Amygdala (tissue), 56 donors: Measurements from ENCODE around the gene SWAP70.

Experiments
- DNase-seq, 56 donors: peaks; one replicate each; lab custom pipeline; 2025; lab: John Stamatoyannopoulos, UW

Gene SWAP70

DNA sequence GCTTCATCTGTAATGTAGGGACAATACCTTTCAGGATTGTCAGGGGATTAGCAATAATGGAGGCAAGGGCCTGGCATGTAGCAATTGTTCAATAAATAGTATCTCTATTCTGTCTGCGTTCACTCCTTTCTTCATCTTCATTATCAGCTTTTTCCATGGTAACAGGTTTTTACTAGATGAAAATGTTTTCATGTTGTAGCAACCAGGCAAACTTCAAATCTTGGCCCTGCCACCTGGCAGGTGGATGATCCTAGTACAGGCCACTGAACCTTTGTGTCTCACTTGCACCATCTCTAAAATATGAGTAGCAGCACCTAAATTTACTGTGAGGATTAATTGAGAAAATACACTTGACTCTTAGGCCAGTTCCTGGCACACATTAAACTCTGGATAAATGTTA lies 83.4 kb downstream of the SWAP70 start:
- no peak for DNase-seq

DNA sequence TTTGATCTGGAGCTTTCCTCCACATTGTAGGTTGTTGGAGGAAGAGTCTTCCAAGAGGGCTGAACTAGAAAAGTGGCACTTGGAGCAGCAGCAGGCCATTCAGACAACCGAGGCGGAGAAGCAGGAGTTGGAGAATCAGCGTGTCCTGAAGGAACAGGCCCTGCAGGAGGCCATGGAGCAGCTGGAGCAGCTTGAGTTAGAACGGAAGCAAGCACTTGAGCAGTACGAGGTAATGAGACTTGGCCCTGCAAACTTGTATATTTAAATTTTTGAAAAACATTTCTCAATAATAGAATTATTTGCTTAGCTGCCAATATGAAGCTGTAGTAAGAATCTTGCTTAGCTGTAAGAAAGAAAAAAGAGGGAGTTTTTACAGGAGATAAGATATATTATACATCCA lies 84.0 kb downstream of the SWAP70 start:
- no peak for DNase-seq

DNA sequence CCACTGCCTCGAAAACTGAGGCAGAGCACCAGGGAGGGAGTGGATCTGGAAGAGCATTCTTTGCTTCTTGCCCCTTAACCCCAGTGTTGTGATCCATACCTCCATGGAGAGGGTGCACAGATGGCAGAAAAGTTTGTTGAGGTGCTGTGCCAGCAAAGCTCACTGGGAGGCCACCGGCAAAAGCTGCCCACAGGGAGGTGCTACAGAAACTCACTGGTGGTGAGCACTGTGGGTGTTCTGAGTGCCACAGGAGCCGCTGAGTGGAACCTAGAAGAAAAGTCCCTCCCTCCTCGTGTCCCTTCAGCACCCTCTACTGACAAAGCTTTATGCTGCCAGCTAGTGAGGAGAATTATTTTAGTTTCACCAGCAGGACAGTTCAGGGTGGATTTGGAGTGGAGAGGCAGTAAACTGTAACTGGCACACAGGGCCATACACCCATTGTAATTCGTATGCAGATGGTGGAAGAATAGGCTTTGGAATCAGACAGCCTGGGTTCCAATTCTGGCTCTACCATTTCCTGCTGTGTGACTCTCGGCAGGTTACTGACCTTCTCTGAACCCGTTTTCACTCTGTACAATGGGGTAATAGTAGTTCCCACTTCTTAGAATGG lies 84.6 kb downstream of the SWAP70 start:
- DNase-seq: peak in 41 of 56 donors; percentile 9 to 74 (median 35)

DNA sequence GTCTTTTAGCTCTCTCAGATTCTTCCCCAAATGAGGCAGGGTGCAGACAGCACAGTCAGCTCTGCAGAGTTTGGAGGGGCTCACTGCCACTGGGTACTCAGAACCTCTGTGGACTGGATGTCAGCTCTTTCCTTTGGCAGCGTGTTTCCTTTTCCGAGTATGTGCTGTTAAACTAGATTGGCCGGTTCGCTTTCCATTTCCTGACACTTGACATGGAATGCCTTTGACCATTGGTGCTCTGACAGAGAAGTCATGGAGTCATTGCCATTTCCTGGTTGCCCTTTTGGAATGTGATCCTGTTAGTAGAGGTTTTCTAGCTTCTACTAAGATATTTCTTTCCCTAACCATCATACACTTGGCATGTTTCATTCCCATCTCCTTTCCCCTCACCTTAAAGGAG lies 86.7 kb downstream of the SWAP70 start:
- DNase-seq: no peak

DNA sequence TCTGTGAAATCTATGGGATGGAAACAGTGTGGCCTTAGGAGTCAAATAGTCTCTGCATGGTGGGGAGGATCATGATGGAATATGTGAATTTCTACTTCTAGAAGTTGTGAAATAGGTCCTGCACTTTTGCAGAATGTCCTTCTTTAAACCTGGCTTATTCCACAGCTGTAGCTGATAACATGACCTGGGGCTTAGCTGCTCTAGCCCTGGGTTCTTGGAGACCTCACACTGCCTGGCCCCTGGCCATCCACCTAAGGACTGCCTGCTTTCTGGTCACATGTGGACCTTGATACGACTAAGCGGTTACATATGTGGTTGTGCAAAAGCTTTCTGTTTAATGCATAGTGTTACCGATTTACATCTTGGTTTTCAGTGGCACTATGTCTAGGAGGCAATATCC lies 88.2 kb downstream of the SWAP70 start:
- DNase-seq: no peak

DNA sequence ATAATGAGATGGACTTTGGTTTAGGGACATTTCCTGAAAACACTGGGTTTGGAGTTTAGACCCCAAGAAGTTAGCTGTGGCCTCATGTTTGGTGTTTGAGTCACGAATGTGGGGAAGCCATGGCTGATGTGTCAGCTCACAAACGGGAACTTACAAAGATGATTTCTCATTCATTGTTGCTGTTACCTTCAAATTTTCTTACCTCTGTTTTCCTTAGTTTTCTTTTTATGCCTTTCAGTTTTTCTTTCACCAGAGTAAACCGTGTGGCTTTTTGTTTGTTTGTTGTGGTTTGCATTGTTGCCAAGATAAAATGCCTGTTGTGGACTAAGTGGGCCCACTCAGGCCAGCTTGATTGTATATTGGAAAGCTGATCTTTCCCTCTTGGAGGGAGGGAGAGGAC lies 89.1 kb downstream of the SWAP70 start:
- DNase-seq: no peak

DNA sequence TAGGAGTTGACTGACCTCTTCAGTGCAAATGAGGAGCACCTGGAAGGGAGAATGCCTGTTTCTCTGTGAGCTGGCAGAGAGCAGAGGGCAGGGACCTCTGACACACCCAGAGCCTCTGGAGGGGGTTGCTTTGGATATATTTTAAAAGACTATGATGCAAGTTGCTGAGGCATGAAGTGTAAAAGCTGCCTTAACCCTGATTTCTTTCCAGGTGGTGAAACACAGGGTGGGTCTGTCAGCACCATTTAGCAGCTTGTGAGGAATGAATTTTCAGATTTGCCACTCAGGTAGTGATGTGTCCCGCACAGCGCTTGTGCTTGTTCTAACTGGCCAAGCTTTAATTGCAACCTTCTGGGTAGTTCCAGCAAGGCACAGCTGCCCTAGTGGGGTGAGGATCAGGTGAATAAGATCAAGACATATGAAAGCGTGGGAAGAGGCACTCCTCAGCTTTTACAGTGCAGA lies 90.2 kb downstream of the SWAP70 start:
- no peak for DNase-seq

DNA sequence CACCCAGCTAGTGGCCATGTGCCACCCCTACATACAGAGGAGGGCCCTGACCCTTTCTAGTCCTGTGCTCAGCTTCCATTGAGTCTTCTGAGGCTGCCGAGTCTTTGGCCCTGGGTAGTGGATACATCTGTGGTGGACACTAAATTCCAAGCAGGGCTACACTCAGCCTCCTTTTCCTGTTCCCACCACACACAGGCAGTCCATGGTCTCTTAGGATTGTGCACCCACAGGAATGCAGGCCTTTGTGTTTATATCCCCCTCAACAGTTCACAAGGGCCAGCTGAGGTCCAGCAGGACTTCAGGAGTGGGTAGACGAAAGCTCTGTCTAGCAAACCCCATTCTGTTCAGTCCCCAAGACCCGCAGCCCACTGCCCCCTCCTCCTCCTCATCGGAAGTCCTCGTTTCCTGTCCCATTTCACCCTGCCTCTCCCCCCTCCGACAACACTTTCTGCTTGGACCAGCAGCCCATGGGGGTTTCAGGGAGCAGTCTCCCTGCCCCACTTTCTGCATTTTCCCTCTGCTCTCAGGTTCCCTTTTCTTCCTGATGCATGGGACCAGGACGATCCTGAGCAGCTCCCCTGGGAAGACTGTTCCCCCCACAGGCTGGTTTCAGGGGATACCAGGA lies 91.8 kb downstream of the SWAP70 start:
- no peak for DNase-seq

DNA sequence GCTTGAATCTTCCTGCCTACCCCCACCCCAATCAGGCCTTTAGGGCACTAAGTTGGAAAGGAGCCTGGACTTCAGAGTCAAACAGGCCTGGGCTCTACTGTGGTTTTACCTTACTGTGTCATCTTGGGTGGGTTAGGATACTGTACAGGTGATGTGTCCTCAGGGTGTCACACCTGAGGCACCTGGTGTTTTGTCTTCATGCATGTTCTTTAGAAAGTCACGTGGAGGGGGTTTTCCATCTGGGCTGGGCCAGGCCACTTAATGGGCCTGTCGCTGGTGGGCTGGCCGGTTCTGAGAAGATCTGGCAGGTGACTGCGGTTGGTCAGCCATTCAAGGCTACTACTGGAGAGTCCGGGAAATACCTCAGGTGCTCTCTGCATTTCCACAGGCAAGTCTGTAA lies 92.6 kb downstream of the SWAP70 start:
- no peak for DNase-seq

DNA sequence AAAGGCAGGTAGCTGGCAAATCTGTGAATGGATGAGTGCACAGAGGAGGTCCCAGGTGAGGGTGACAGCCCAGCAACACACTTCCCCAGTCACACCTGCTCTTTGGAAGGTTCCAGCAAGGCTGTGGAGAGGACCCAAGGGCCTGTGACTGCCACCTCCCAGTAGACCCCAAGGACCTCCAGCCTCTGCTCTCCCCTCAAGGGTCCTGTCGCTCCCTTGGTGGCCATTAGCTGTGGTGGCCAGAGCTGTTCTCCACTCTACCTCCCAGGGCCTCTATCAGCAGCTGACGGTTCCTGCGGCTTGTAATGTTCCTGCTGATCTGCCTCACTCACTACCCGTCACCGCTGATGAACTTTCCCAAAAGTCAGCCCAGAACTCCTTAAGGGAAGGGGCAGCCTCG lies 93.0 kb downstream of the SWAP70 start:
- no peak for DNase-seq

DNA sequence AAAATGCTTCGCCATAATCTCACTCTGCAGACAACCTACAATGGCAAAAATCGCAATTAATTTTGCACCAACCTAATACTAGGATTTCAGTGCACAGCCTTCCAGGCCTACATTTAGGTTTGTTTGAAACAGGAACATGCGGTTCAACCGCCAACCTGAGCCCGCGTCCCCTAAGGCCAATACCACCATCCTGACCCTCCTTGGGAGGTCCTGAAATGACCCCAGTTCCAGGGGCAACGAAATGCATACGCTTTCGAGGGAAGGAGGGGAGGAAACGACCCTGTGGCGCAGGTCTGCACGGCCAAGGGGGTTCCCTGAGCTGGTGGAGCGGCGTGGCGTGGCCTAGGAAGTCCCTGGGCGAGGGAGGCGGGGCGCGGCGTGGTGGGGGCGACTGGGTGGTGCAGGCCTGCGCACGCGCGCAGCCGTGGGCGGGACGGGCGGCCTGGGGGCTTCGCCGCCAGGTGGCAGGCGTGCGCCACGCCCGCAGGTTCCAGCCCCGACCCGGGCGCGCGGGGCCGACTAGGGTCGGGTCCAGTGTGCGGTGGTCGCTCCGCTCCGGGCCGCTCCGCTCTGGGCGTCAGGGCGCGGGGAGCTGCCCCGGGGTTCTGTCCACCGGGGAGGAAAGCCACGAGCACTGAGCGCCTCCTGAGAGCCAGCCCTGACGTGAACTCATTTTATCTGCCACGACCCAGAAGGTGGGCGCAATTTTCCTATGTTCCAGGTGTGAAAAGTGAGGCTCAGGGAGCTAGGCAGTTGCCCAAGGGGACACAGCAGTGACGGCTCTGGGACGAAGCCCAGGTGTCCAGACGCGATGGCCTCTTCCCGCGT lies 94.1 kb downstream of the SWAP70 start:
- peak in 54 of 56 donors; percentile 12 to 85 (median 62) for DNase-seq

DNA sequence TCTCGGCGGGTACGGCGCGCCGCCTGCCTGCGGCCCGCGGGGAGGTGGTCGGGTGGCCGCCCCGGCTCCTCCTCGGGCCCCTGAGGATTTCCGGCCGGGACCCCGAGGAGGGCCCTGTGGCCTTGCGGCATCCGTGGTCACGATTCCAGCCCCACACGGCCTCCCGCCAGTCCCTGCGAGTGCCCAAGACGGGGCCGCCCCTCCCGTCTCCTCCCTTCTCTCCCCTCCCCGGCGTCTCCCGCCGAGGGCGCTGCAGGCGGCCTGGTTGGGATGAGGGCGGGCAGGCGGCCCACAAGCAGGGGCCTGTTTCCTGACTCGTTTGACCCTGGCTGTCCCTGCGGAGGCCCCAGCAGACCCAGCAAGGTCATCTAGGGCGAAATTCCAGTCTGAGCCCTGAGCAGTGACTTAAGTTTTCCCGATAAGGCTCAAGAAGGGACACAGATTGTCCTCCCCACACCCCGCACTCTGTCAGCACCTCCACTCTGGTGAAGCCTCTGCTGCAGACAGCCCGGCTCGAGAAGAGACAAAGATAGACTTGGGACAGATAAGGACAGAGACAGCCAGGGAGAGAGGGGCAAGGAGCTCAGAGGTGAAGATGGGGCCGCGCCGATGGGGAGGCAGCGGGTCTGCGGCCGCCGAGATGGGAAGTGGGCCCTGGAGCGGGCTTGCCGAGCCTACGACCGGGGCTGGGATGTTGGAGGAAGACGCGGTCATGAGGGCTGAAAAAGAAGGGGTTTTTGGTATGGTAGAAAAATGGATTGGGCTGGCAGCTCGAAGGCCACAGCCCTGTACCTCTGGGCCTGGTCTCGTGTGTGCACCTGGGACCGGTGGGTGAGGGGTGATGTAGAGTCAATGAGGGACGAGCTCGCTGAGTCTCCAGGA lies 95.0 kb downstream of the SWAP70 start:
- DNase-seq: peak in 40 of 56 donors; percentile 14 to 68 (median 41)

DNA sequence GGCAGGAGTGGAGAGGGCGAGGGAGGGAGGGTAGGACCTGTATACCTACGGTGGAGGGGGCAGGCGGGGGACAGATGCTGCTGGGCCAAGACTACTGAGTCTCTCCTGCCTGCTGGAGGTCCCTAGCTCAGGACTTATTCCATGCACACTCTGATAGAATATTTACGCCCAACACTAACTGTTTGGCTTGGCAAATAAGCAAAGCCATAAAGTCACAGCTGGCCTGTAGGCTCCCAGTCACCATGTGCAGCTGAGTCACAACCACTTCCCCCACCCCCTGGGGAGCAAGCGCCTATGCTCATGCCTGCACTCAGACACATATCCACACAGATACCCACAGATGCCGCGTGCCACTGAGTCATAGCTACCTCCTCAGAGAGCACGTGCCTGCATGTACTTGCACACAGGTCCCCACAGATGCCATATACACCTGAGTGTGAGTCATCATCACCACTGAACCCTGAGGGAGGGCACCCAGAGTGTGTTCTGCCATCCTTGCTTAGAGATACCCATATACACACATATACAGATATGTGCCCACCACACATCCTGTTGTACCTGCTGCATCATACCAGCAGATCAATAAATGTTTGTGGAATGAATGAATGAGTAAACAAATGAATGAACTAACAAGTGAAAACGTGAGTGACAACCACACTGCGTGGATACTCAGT lies 95.8 kb downstream of the SWAP70 start:
- peak in 40 of 56 donors; percentile 11 to 81 (median 42) for DNase-seq

DNA sequence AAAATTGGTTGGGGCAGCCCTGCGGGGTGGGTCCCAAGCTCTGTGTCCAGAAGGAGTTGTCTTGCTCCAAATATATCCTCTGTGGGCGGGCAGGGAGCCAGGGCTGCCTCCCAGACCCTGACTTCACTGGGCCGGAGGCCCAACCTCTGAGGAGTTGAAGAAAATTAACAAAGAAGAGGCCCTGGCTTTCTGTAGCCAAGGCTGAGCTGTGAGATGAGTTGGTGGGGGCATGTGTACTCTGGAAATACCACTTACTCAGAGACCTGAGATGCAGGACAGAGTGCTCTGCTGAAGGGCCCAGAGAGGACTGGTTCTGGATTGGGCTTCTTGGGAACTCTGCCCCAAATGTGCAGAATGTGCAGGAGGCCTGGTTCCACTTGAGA lies 96.3 kb downstream of the SWAP70 start:
- peak in 40 of 56 donors; percentile 7 to 82 (median 38) for DNase-seq

DNA sequence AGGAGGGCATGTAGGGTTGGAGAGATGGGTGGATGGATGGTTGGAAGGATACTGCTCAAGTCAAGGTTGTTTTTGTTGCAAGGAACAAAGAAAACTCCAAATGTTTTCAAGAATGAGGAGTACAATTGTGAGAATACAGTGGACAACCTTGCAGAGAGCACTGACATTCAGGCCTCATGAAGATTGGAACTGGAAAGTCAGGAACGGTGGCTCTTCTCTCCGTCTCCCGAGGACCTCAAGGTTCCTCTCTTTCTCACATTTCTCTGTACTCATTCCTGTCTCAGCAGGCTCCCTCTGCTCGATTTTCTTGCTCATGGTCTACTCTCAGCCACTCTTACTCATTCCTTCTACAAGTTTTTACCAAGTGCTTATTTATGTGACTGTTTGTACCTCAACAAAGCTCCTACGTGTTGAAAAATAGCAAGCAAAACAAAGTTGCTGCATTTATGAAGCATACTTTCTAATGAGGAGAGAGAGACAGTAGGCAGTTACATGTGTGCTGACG lies 97.6 kb downstream of the SWAP70 start:
- no peak for DNase-seq

DNA sequence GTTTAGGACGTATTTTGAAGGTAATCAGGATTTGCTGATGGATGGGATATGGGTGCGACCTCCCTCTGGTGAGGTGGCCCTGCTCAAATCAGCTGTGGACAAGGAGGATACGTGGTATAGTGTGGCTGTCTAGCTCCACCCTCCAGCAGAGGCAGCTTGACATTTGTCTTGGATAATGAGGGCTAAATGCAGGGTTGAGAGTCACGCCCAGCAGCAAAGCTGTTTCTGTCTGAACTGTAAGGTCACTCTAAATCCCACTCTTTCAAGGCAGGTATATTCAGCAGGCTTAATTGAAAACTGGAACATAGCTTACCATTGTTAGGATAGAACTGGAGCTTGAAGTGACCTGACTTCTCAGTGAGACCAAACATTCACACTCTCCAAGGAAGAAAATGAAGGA lies 98.7 kb downstream of the SWAP70 start:
- DNase-seq: no peak

DNA sequence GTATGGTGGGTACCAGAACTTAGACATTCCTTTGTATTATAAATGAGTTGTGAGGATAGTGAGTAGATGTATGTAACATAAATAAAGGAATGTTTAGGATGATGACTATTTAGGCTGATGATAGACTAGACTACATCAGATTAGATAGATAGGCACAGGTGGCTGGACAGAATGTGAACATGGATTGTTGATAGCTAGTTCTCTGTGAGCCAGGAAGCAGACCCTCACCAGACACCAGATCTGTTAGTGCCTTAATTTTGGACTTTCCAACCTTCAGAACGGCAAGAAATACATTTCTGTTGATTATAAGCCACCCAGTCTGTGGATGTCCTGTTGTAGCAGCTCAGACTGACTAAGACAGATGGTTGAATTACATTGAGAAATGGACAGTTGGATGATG lies 99.4 kb downstream of the SWAP70 start:
- DNase-seq: no peak

DNA sequence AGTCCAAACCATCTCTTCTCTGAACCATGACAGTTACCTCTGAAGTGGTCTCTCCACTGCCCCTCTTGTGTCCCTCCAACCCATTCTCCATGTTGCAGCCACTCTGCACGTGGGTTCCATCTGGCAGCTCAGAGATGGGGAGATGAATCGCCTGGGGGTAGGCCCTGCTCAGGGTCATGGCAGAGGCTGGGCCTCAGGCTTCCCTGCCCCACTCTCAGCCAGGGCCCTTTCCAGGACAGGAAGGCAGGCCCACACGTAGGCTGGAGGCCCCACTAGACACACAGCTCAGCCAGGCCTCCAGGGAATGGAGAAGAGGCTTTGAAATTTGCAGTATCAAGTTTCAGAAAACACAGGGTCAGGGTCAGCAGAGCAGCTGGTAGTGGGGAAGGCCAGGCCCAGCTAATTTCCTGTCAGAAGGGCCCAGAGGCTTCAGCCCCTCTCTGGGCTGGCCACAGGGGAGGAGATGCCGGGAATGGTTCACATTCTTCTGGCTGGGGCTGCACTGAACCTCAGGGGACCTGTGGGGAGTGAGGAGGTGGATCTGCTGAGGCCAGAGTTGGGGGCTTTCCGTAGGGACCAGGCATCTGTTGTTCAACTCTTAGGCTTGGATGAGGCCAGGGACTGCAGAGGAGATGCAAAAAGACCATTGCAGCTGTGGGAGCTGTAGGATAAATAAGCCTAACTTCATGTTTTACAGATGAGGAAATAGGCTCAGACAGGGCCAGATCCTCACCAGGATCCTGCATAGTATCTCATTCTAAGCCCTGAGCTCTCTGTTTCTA lies 101.6 kb downstream of the SWAP70 start:
- DNase-seq: no peak

DNA sequence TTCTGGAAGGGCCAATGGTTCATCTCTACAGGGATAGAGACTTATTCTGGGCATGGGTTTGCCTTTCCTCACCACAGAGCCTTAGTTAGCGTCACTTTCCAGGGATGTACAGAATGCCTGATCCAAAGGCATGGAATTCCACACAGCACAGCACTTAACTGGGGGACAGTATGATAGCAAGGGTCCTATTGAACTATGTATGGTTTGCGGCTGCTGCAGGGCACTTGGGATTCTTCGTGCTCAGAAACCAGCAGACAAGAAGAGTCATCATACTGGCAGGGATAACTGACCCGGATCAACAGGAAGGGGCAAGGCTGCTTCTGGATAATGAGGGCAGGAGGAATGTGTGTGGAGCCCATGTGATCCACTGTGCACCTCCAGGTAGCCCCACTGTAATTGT lies 105.7 kb downstream of the SWAP70 start:
- DNase-seq: no peak
